ENCODE results near the gene KRT7.
"Not testable (repeated sequence)": the region's sequence is repeated elsewhere in the genome, so short reads cannot be mapped to it uniquely, and the experiment has no call there.

KRT7 gene

GRCh38 chr12:52250048-52250990 lies 17.3 kb downstream of the KRT7 start:
- ChIA-PET POLR2A (no interaction called here), CTCF (interaction anchor here (1.7 to 3.3 kb wide), 4 partner anchors 14 to 29 kb away, joined by 3 to 15 read pairs (median 13); no protein-coding TSS in a partner anchor)

GRCh38 chr12:52251367-52252051 lies 18.5 kb downstream of the KRT7 start:
- POLR2A ChIA-PET, result no interaction called here

More at GRCh38 chr12:52250048-52250990, 17.3 kb downstream of the KRT7 start:
- TF ChIP-seq CTCF (IDR thresholded peaks at IDR 0.05; ENCODE audit: control extremely low read depth, extremely low read depth, low read depth, missing control alignments), result no peak
- no peak for DNase-seq (ENCODE audit: extremely low spot score)

GRCh38 chr12:52252175-52252615 lies 19.2 kb downstream of the KRT7 start:
- CTCF ChIA-PET, result interaction anchor here (1.3 to 3.3 kb wide), 4 partner anchors 12 to 75 kb away, joined by 3 to 15 read pairs (median 8); no protein-coding TSS in a partner anchor
- POLR2A ChIA-PET; DNase-seq (ENCODE audit: extremely low spot score): not testable (repeated sequence)

More at GRCh38 chr12:52251367-52252051, 18.5 kb downstream of the KRT7 start:
- TF ChIP-seq CTCF (IDR thresholded peaks at IDR 0.05; ENCODE audit: control extremely low read depth, extremely low read depth, low read depth, missing control alignments), result no peak
- no peak for DNase-seq (ENCODE audit: extremely low spot score)
- CTCF ChIA-PET, result interaction anchor here (1.3 to 3.3 kb wide), 4 partner anchors 13 to 76 kb away, joined by 3 to 15 read pairs (median 8); no protein-coding TSS in a partner anchor

- TF ChIP-seq CTCF (IDR thresholded peaks at IDR 0.05; ENCODE audit: control extremely low read depth, extremely low read depth, low read depth, missing control alignments), result no peak
- POLR2A ChIA-PET, result no interaction called here
- DNase-seq (ENCODE audit: extremely low spot score), result no peak
- CTCF ChIA-PET, result interaction anchor here (1.3 to 3.3 kb wide), 4 partner anchors 11 to 75 kb away, joined by 3 to 15 read pairs (median 8); no protein-coding TSS in a partner anchor
These were observed 19.8 kb downstream of the KRT7 start for GRCh38 chr12:52252728-52253343.

- POLR2A ChIA-PET, result no interaction called here
- no peak for TF ChIP-seq CTCF (IDR thresholded peaks at IDR 0.05; ENCODE audit: control extremely low read depth, extremely low read depth, low read depth, missing control alignments)
- no peak for DNase-seq (ENCODE audit: extremely low spot score)
- CTCF ChIA-PET, result interaction anchor here (3.3 kb wide), 1 partner anchor 26 kb away, joined by 14 read pairs; no protein-coding TSS in a partner anchor
These were observed 20.5 kb downstream of the KRT7 start for GRCh38 chr12:52253391-52254179.

GRCh38 chr12:52254180-52254964 lies 21.3 kb downstream of the KRT7 start:
- DNase-seq (ENCODE audit: extremely low spot score), result no peak
- CTCF ChIA-PET, result interaction anchor here (0.7 kb wide), 1 partner anchor 25 kb away, joined by 3 read pairs; no protein-coding TSS in a partner anchor
- POLR2A ChIA-PET, result no interaction called here
- TF ChIP-seq CTCF (IDR thresholded peaks at IDR 0.05; ENCODE audit: control extremely low read depth, extremely low read depth, low read depth, missing control alignments), result no peak
